Endometrium (tissue), 2 donors: ENCODE results near the gene LDLRAD3.

Source experiments
- FAIRE-seq: peaks from 2 replicates; lab custom pipeline; 2012; peaks lifted over from hg19 to GRCh38; lab: Jason Lieb, UNC
- donor health status: control.
- donor health status: control.

Gene LDLRAD3

GRCh38 chr11:36213393-36213840 lies 269.6 kb downstream of the LDLRAD3 start:
- FAIRE-seq: no peak

- FAIRE-seq: no peak
These were observed 270.6 kb downstream of the LDLRAD3 start for GRCh38 chr11:36214480-36214879.

- no peak for FAIRE-seq
These were observed 271.3 kb downstream of the LDLRAD3 start for GRCh38 chr11:36214976-36215692.

DNA sequence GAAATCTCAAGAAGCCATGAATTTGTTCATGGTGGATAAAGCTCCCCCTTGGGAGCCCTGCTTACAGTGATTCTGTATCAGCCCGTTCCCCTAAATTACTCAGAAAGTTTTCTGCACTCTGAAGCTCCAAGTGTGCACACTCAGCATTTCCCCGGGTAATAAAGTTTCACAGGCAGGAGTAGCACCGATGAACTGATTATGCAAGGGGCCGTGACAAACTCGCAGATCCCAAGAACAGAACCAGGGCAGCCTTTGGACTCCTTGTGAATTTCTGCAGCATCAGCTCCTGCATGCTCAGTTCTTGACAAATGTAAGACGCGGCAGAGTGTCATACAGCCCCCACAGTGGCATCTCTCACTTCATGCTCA lies 271.8 kb downstream of the LDLRAD3 start:
- FAIRE-seq: no peak

GRCh38 chr11:36216061-36216615 lies 272.3 kb downstream of the LDLRAD3 start:
- FAIRE-seq: no peak

DNA sequence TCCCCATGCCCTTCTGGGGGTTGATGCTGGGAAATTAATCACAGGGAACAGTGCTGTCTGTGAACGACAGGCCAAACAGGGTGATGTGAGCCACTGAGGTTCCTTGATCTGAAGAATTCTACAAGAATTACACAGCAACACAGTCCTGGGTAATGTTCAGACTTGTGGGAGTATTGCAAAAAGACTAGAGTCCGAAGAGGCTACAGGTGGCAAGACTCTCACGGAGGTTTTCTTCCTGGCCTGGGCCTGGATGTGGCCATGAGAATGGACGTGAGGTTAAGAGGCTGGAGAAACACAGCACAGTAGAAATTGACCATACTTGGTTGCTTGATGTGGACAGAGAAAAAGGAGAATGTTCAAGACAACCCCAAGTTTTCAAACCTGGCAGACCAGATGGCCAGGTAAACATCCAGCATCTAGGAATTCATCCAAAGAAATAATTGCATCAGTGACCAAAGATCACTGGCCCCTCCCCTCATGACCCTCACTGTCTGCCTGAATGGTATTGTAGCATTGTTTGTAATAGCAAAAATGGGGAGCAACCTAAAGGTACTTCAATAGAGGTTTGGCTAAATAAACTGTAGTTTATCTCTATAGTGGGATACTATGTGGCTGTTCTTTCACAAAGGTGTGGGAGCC lies 274.5 kb downstream of the LDLRAD3 start:
- FAIRE-seq: no peak

DNA sequence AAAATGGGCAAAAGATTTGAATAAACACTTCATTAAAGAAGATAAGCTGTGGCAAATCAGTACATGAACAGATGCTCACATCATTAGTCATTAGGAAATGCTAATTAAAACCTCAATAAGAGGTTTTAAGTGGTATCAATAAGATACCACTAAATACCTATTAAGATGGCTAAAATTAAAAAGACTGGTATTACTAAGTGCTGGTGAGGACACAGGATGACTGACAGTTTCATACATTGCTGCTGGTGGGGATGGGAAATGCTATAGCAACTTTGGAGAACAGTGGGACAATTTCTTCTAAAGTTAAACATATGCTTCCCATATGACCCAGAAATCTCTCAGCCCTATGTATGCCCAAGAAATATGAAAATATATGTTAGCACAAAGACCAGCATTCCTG lies 276.1 kb downstream of the LDLRAD3 start:
- no peak for FAIRE-seq

DNA sequence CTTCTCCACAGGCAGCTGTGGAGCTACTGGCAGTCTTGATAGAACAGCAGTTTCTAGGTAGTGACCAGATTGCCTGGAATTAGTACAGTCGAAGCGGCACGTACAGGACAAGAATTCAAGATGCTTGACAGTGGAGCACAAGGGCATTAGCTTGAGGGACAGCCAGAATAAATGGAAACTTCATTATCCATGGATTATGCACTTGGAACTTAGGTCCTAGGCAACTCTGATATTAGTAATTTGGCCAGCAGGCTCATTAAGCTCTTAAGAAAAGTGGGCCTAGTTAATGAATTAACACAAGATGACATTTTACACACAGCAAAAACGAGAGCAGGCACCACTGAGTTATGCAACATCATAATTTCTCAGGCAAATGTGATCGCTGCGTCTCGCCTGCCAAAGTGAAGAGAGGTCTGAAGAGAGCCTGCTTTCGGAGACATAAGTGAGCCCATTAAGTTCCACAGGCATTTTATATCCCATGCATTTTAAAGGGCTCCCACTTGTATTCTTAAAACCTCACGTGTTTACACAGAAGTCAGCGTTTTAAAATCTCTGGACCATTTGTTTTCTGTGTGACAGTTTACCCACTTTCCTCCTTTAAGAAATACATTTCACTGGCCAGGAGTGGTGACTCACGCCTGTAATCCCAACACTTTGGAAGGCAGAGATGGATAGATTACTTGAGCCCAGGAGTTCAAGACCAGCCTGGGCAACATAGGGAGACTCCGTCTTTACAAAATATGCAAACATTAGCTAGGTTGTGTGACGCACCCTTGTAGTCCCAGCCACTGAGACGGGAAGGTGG lies 279.2 kb downstream of the LDLRAD3 start:
- no peak for FAIRE-seq

DNA sequence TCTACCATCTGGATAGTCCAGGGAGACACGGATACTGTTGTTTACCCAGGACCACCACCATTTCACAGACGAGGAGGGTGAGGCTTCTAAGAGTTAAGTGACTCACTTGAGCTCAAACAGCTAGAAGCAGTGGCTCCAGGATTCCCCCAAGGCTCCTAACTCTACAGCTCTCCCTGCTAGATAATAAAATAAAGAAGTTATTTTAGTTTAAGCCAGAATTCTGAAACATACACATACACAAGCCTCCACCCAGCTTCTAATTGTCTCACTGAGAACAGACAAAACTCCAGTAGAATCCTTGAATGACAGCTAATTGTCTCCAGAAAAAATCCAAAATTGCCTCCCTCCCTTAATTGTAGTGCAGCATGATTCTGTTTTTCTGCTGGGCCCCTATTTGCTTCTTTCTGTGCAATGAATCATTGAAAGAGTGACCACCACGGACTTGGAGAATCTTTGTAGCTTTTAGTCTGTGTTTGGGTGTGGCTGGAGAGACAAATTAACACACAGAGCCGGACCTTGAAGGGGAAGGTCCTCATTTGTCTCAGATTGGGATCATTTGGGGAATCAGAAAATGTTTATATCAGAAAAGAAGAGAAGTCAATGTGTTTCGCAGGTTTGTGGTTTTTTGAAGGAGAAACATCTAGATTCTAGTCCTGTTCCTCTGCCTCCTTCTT lies 280.5 kb downstream of the LDLRAD3 start:
- FAIRE-seq: no peak

DNA sequence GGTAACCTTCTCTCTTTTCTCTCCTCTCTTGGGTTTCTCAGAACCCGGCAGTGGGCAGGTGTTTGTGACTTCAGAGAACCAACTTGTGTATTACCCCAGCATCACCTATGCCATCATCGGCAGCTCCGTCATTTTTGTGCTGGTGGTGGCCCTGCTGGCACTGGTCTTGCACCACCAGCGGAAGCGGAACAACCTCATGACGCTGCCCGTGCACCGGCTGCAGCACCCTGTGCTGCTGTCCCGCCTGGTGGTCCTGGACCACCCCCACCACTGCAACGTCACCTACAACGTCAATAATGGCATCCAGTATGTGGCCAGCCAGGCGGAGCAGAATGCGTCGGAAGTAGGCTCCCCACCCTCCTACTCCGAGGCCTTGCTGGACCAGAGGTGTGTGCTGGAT lies 283.2 kb downstream of the LDLRAD3 start:
- no peak for FAIRE-seq

GRCh38 chr11:36228689-36229088 lies 284.8 kb downstream of the LDLRAD3 start:
- no peak for FAIRE-seq

GRCh38 chr11:36229091-36229705 lies 285.3 kb downstream of the LDLRAD3 start:
- no peak for FAIRE-seq

DNA sequence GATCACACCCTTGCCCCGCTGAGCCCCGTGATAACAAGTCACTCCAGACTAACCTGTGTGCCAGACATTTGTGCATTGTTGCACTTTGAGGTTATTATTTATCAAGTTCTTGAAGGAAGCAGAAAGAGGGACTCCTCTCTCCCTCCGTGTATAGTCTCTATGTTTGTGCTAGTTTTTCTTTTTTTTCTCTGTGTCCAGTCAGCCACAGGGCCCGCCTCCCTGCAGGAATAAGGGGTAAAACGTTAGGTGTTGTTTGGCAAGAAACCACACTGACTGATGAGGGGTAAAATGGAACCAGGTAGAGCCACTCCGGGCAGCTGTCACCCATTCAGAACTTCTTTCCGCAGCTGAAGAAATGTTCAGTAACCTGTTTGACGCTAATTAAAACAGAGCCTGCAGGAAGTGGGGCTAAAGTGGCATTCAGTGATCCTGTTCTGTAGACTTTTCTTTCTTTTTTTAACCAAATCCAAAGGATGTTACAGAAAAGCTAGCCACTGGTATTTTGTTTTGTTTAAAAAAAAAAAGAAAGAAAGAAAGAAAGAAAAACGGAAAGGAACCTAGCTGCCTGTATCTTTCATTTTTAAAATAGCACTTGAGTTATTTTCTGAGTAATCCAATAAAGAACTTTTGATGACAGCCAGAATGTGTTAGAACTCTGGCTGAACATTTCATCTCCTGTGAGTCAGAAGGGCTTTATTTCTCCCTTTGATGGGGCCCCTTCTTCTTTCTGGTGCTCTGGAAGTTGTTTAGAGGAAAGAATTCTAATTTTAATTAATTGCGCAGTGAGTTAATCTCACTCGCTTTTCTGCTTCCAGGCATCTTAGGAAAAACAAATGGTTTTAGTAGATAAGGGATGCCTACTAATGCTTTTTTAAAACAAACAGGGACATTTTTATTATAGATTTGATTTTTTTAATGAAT lies 287.2 kb downstream of the LDLRAD3 start:
- peak; percentile 88 for FAIRE-seq

GRCh38 chr11:36233204-36233603 lies 289.3 kb downstream of the LDLRAD3 start:
- no peak for FAIRE-seq

- FAIRE-seq: no peak
These were observed 291.0 kb downstream of the LDLRAD3 start for GRCh38 chr11:36234825-36235224.

GRCh38 chr11:36235750-36236149 lies 291.9 kb downstream of the LDLRAD3 start:
- no peak for FAIRE-seq

DNA sequence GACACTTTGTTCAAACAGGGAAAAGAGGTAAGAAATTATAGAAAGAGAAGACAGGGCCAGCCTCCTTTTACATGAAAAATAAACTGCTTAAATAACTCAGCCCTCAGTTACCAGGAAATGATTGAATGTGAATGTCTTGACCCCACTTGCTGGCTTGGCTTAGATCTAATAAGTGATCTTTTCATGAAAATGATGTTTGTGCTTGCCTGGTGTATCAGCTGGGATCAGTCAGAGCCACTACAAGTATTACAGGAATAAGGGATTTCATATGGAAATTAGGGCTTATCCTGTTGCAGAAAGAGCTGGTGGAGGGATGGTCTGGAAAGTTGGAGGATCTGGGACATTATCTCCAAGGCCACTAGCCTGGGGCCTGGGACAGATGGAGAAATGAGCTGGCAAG lies 293.5 kb downstream of the LDLRAD3 start:
- no peak for FAIRE-seq

- no peak for FAIRE-seq
These were observed 294.3 kb downstream of the LDLRAD3 start for GRCh38 chr11:36238036-36238631.

- no peak for FAIRE-seq
These were observed 295.0 kb downstream of the LDLRAD3 start for GRCh38 chr11:36238881-36239280.

DNA sequence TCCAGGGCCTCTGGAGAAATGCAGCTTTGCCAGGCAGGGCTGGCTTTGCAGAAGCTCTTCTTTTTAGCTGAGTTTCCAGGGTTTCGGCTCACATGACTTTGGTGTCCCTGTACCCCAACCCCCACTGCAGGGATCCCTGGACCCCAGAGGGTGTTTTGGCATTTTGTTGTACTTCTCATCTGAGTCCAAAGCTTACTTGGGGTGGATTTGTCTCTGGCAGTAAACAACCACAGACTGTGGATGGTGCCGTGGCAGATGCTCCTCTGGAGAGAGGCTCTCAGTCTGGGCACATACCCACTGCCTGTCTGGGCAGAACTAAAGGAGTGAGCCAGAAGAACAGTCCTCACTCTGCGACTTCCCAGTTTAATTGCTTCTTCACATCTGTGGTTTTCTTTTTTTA lies 295.8 kb downstream of the LDLRAD3 start:
- no peak for FAIRE-seq
